ENCODE measurements around the gene CLSTN2.

DNA sequence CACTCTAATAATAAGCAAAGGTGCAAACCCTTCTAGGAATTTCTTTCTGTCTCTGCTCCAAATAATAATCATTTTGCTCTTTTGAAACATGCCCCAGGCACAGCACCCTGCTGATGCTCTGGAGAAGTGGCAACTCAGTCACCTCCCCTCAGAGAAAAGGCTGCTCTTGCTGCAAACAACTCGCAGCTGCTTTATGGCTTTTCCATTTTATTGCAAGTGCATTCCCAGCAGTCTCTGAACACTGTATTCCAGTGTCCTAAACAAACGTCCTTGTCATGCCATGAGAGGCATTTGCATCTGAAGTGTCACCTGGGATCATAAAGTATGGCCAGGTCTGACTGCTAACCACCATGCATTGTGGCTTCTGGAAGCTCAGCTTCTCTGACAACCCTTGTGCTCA is 384.8 kb downstream of the CLSTN2 start:
- TF ChIP-seq, protein P1, sequence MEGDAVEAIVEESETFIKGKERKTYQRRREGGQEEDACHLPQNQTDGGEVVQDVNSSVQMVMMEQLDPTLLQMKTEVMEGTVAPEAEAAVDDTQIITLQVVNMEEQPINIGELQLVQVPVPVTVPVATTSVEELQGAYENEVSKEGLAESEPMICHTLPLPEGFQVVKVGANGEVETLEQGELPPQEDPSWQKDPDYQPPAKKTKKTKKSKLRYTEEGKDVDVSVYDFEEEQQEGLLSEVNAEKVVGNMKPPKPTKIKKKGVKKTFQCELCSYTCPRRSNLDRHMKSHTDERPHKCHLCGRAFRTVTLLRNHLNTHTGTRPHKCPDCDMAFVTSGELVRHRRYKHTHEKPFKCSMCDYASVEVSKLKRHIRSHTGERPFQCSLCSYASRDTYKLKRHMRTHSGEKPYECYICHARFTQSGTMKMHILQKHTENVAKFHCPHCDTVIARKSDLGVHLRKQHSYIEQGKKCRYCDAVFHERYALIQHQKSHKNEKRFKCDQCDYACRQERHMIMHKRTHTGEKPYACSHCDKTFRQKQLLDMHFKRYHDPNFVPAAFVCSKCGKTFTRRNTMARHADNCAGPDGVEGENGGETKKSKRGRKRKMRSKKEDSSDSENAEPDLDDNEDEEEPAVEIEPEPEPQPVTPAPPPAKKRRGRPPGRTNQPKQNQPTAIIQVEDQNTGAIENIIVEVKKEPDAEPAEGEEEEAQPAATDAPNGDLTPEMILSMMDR (IDR thresholded peaks at IDR 0.05), result no peak
- no peak for TF ChIP-seq POLR2A (IDR thresholded peaks at IDR 0.05)
